Measurements from ENCODE around the gene PHF21A.

The PHF21A gene

GRCh38 chr11:46039990-46040389, 81.3 kb downstream of the PHF21A start:
- H3K27me3 ChIP-seq (ENCODE audit: control insufficient read depth, insufficient read depth, low read length): no peaks in the 10 kb centered on the region
- H2AFZ ChIP-seq: no peak overlapping the region
- H3K9me3 ChIP-seq (ENCODE audit: control insufficient read depth, low read length): no peaks in the 10 kb centered on the region
- peak overlapping the region; percentile 80 for H3K27ac ChIP-seq
- H3K4me3 ChIP-seq (ENCODE audit: low read depth, low read length): no peak overlapping the region
- H3K4me2 ChIP-seq (ENCODE audit: low read length): no peak overlapping the region
- H3K9ac ChIP-seq: no peak overlapping the region
- no peak for TF ChIP-seq CTCF (IDR thresholded peaks at IDR 0.05)
- peaks cover 30% of the 10 kb centered on the region for H3K4me1 ChIP-seq
- no peaks in the 10 kb centered on the region for H3K36me3 ChIP-seq (ENCODE audit: control insufficient read depth, insufficient read depth, low read length)
- peaks cover 10% of the 10 kb centered on the region for H3K79me2 ChIP-seq

GRCh38 chr11:46038529-46038928, 82.7 kb downstream of the PHF21A start:
- Histone ChIP-seq H3K27me3 (ENCODE audit: control insufficient read depth, insufficient read depth, low read length) (no peaks in the 10 kb centered on the region), H3K9ac (no peak overlapping the region), H3K27ac (peak overlapping the region; percentile 80), H2AFZ (no peak overlapping the region), H3K4me1 (peaks cover 31% of the 10 kb centered on the region), H3K36me3 (ENCODE audit: control insufficient read depth, insufficient read depth, low read length) (no peaks in the 10 kb centered on the region), H3K4me2 (ENCODE audit: low read length) (no peak overlapping the region), H3K9me3 (ENCODE audit: control insufficient read depth, low read length) (no peaks in the 10 kb centered on the region), H3K4me3 (ENCODE audit: low read depth, low read length) (no peak overlapping the region), H3K79me2 (peaks cover 6% of the 10 kb centered on the region)
- TF ChIP-seq CTCF (IDR thresholded peaks at IDR 0.05): no peak

- no peak overlapping the region for H3K4me3 ChIP-seq (ENCODE audit: low read depth, low read length)
- no peak overlapping the region for H2AFZ ChIP-seq
- H3K36me3 ChIP-seq (ENCODE audit: control insufficient read depth, insufficient read depth, low read length): no peaks in the 10 kb centered on the region
- no peak overlapping the region for H3K9ac ChIP-seq
- H3K27ac ChIP-seq: peak overlapping the region; percentile 80
- H3K27me3 ChIP-seq (ENCODE audit: control insufficient read depth, insufficient read depth, low read length): no peaks in the 10 kb centered on the region
- peaks cover 30% of the 10 kb centered on the region for H3K4me1 ChIP-seq
- no peak overlapping the region for H3K4me2 ChIP-seq (ENCODE audit: low read length)
- peaks cover 4% of the 10 kb centered on the region for H3K79me2 ChIP-seq
- no peak for TF ChIP-seq CTCF (IDR thresholded peaks at IDR 0.05)
- no peaks in the 10 kb centered on the region for H3K9me3 ChIP-seq (ENCODE audit: control insufficient read depth, low read length)
These were observed 84.3 kb downstream of the PHF21A start for GRCh38 chr11:46036969-46037368.

- Histone ChIP-seq H3K9me3 (ENCODE audit: control insufficient read depth, low read length) (no peaks in the 10 kb centered on the region), H3K27ac (peak overlapping the region; percentile 80), H3K9ac (no peak overlapping the region), H3K36me3 (ENCODE audit: control insufficient read depth, insufficient read depth, low read length) (no peaks in the 10 kb centered on the region), H3K4me3 (ENCODE audit: low read depth, low read length) (no peak overlapping the region), H3K79me2 (peaks cover 6% of the 10 kb centered on the region), H3K4me2 (ENCODE audit: low read length) (no peak overlapping the region), H2AFZ (no peak overlapping the region), H3K4me1 (peaks cover 28% of the 10 kb centered on the region), H3K27me3 (ENCODE audit: control insufficient read depth, insufficient read depth, low read length) (no peaks in the 10 kb centered on the region)
- TF ChIP-seq CTCF (IDR thresholded peaks at IDR 0.05): no peak
These were observed 85.2 kb downstream of the PHF21A start for GRCh38 chr11:46036009-46036408.

GRCh38 chr11:46034041-46034440, 87.2 kb downstream of the PHF21A start:
- peak overlapping the region; percentile 29 for H3K27ac ChIP-seq
- H3K9me3 ChIP-seq (ENCODE audit: control insufficient read depth, low read length): no peaks in the 10 kb centered on the region
- H3K79me2 ChIP-seq: peaks cover 6% of the 10 kb centered on the region
- H3K4me1 ChIP-seq: peaks cover 26% of the 10 kb centered on the region
- H3K4me3 ChIP-seq (ENCODE audit: low read depth, low read length): no peak overlapping the region
- no peak overlapping the region for H3K9ac ChIP-seq
- TF ChIP-seq CTCF (IDR thresholded peaks at IDR 0.05): no peak
- H3K36me3 ChIP-seq (ENCODE audit: control insufficient read depth, insufficient read depth, low read length): no peaks in the 10 kb centered on the region
- H2AFZ ChIP-seq: no peak overlapping the region
- H3K4me2 ChIP-seq (ENCODE audit: low read length): no peak overlapping the region
- H3K27me3 ChIP-seq (ENCODE audit: control insufficient read depth, insufficient read depth, low read length): no peaks in the 10 kb centered on the region
